ENCODE measurements around the gene DPYSL4.

DPYSL4 gene

GRCh38 chr10:132230557-132231210, 43.9 kb downstream of the DPYSL4 start:
- DNase-seq, result no peak

GRCh38 chr10:132231656-132232022, 44.9 kb downstream of the DPYSL4 start:
- no peak for DNase-seq

GRCh38 chr10:132232023-132232951, 45.5 kb downstream of the DPYSL4 start:
- DNase-seq, result no peak

- DNase-seq, result no peak
These were observed 46.2 kb downstream of the DPYSL4 start for GRCh38 chr10:132232981-132233380.

- no peak for DNase-seq
These were observed 46.8 kb downstream of the DPYSL4 start for GRCh38 chr10:132233501-132234085.

GRCh38 chr10:132234860-132235259, 48.1 kb downstream of the DPYSL4 start:
- no peak for DNase-seq

- no peak for DNase-seq
These were observed 49.4 kb downstream of the DPYSL4 start for GRCh38 chr10:132236161-132236560.

- no peak for DNase-seq
These were observed 50.1 kb downstream of the DPYSL4 start for GRCh38 chr10:132236881-132237280.

- DNase-seq, result no peak
These were observed 50.6 kb downstream of the DPYSL4 start for GRCh38 chr10:132237396-132237795.

- no peak for DNase-seq
These were observed 51.1 kb downstream of the DPYSL4 start for GRCh38 chr10:132237871-132238270.

- no peak for DNase-seq
These were observed 51.8 kb downstream of the DPYSL4 start for GRCh38 chr10:132238371-132239125.

GRCh38 chr10:132239126-132240031, 52.6 kb downstream of the DPYSL4 start:
- DNase-seq, result no peak

- DNase-seq, result no peak
These were observed 53.4 kb downstream of the DPYSL4 start for GRCh38 chr10:132240156-132240555.

- DNase-seq, result no peak
These were observed 53.8 kb downstream of the DPYSL4 start for GRCh38 chr10:132240581-132240980.

GRCh38 chr10:132241086-132241485, 54.3 kb downstream of the DPYSL4 start:
- no peak for DNase-seq

GRCh38 chr10:132241496-132241895, 54.7 kb downstream of the DPYSL4 start:
- DNase-seq, result no peak

- DNase-seq, result no peak
These were observed 55.5 kb downstream of the DPYSL4 start for GRCh38 chr10:132242103-132242840.

GRCh38 chr10:132243141-132243540, 56.4 kb downstream of the DPYSL4 start:
- DNase-seq, result no peak

GRCh38 chr10:132243626-132244025, 56.9 kb downstream of the DPYSL4 start:
- DNase-seq, result no peak

- DNase-seq, result no peak
These were observed 58.3 kb downstream of the DPYSL4 start for GRCh38 chr10:132245056-132245455.

GRCh38 chr10:132246296-132246695, 59.5 kb downstream of the DPYSL4 start:
- no peak for DNase-seq
